HG02642 (cell line): ENCODE measurements around the gene SLC25A2.
"Not testable (repeated sequence)": the region's sequence is repeated elsewhere in the genome, so short reads cannot be mapped to it uniquely, and the experiment has no call there.

ENCODE experiments used
- ATAC-seq: cut with Tn5 transposase; IDR thresholded peaks from one replicate; pipeline ENCODE4 v1.9.1; 2021; ENCODE audit warnings: mild to moderate bottlenecking; ENCODE audit not compliant: unreplicated experiment, poor library complexity

The SLC25A2 gene

DNA sequence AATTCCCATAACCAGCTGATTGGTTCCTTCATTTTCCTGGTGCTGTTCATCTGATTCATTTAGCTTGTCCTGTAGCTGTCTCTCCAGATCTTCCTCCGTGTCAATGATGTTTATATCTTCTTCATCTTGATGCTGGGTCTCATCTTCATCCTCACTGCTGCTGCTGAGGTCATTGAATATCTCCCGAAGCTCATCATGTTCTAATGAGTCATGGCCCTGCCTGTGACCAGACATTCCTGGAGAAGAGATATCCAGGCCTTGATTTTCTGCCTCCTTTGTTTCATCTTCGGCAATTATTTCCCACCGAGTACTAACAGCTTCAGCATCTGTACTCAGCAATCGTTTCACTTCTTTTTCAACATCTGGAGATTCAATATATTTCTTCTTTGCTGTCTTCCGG, 15.4 kb upstream of the SLC25A2 start:
- no peak for ATAC-seq

DNA sequence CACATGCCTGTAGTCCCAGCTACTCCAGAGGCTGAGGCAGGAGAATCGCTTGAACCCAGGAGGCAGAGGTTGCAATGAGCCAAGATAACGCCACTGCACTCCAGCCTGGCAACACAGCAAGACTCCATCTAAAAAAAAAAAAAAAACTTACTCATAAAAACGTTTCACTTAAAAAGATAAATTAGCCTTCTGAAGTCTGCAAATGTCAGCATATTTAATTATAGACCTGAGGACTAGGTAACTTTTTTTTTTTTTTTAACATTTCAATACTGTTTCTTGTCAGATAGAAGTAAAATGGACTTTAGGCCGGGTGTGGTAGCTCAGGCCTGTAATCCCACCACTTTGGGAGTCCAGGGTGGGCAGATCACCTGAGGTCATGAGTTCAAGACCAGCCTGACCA, 13.1 kb upstream of the SLC25A2 start:
- ATAC-seq: not testable (repeated sequence)

- no peak for ATAC-seq
Measured at GRCh38 chr5:141313711-141314110, 9.9 kb upstream of the SLC25A2 start.

DNA sequence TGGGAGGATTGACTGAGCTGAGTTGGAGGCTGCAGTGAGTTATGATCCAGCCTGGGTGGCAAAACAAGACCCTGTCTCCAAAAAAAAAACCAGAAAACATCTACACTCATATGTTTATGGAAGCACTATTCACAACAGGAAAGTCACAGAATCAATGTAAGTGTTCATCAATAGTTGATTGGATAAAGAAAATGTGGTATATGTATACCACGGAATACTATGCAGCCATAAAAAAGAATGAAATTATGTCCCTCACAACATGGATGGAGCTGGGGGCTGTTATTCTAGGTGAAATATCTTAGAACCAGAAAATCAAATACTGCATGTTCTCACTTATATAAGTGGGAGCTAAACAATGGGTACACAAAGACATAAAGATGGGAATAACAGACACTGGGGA, 2.8 kb upstream of the SLC25A2 start:
- no peak for ATAC-seq

DNA sequence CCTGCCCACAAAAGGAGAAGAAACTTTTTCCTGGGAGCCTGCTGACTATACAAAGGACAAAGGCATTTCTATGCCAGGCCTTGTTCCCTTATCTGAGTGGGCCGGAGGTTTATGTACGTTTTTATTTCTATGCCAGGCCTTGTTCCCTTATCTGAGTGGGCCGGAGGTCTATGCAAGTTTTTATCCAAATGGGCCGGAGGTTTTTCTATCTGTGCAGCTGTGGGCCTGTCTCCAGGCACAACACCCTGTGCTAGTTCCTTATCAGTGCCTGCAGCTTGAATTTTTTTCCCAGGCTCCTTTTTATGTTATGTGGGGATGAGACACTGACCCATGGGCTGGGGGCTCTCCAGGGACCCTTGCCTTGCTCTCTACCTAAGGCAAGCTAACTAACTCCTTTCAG, 5.5 kb downstream of the SLC25A2 start:
- ATAC-seq: no peak

GRCh38 chr5:141272906-141273305, 30.9 kb downstream of the SLC25A2 start:
- no peak for ATAC-seq

DNA sequence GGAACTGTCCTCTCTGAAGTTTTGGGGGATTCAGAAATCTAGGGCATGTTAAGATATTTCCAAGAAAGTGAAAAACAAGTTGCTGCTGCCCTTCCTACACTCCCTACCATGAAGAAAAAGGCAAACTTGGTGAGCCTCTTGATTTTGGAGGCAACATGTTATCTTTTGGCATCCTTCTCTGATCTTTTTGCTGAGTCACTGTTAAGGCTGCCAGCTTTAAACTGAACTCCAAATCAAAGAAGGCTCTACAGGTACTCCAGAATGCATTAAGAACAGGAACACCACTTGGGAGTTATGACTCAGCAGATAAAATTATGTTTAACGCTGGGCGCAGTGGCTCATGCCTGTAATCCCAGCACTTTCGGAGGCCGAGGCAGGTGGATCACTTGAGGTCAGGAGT, 34.7 kb downstream of the SLC25A2 start:
- no peak for ATAC-seq

DNA sequence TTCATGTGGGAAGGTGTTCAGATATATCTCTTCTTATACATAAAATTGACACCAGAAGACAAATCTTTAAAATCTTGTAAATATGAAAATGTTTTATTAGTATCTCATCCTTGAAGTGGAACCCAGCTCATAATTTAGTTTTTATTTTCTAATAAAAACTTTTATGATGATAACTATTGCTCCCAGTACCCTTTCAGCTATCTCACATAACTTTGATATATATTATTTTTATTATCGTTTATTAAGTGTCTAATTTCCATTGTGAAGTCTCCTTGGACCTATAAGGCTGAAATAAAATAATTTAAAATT, 42.7 kb downstream of the SLC25A2 start:
- ATAC-seq: no peak

GRCh38 chr5:141260458-141261237, 43.2 kb downstream of the SLC25A2 start:
- ATAC-seq: no peak

DNA sequence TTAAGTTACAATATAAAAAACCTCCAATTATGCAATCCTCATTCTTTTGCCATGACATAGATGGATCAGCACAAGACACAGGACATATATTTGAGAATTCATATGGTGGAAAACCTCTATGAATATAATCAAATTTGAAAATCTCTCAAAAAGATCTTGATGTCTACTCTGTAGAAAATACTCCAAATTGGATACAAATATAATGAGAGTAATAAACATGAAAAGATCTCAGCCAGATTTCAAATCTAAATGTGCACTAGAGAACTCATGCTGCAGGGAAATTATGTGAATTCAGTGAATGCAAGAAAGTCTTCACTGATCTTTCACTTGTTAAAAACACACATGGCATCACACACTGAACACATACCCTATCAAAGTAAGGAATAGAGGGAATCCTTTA, 44.9 kb downstream of the SLC25A2 start:
- no peak for ATAC-seq

DNA sequence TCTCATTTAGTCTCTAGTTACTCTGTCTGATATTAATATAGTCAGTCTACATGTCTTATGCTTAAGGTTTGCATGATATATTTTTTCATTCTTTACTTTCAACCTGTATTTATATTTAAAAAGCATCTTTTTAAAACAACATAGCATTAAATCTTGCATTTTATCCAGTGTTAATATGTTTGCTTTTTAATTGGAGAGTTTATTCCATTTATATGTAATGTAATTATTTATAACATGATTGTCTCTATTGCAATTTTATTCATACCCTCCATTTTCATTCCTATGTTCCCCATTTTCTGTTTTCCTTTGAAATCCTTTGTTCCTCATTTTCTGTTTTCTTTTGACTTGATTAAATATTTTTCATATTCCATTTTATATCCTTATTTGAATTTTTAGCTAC, 45.4 kb downstream of the SLC25A2 start:
- ATAC-seq: no peak
